Medulla oblongata (tissue), 1 donor: ENCODE data around the gene VPS8.

ENCODE experiments used
- DNase-seq: peaks from one replicate; pipeline ENCODE4 v3.0.0-alpha.2; 2015; ENCODE audit errors: extremely low spot score

The VPS8 gene

GRCh38 chr3:184811999-184812661, at the start of gene VPS8:
TSS of gene VPS8 (plus strand) at chr3:184812166. CDS start at chr3:184824633, 12,467 bp downstream.
- DNase-seq = peak; percentile 98

GRCh38 chr3:184764191-184764590, 47.8 kb upstream of the VPS8 start:
- DNase-seq = no peak

GRCh38 chr3:184765047-184765729, 46.8 kb upstream of the VPS8 start:
- DNase-seq = no peak

- DNase-seq = peak; percentile 74
Measured at GRCh38 chr3:184765730-184766074, 46.3 kb upstream of the VPS8 start.

- no peak for DNase-seq
Measured at GRCh38 chr3:184766555-184767261, 45.3 kb upstream of the VPS8 start.

- no peak for DNase-seq
Measured at GRCh38 chr3:184767377-184767776, 44.6 kb upstream of the VPS8 start.

GRCh38 chr3:184769382-184770170, 42.4 kb upstream of the VPS8 start:
- no peak for DNase-seq

- DNase-seq = no peak
Measured at GRCh38 chr3:184770541-184770940, 41.4 kb upstream of the VPS8 start.

GRCh38 chr3:184771301-184772127, 40.5 kb upstream of the VPS8 start:
- no peak for DNase-seq

- DNase-seq = no peak
Measured at GRCh38 chr3:184772667-184773272, 39.2 kb upstream of the VPS8 start.

- DNase-seq = no peak
Measured at GRCh38 chr3:184773283-184774186, 38.4 kb upstream of the VPS8 start.

- DNase-seq = no peak
Measured at GRCh38 chr3:184776916-184777315, 35.0 kb upstream of the VPS8 start.

GRCh38 chr3:184777566-184778356, 34.2 kb upstream of the VPS8 start:
- DNase-seq = peak; percentile 96

GRCh38 chr3:184778426-184779332, 33.3 kb upstream of the VPS8 start:
- no peak for DNase-seq

- DNase-seq = no peak
Measured at GRCh38 chr3:184780981-184781515, 30.9 kb upstream of the VPS8 start.

GRCh38 chr3:184781801-184782200, 30.2 kb upstream of the VPS8 start:
- no peak for DNase-seq

- no peak for DNase-seq
Measured at GRCh38 chr3:184783319-184783718, 28.6 kb upstream of the VPS8 start.
